HEK293 (cell line): ENCODE measurements around the gene VOPP1.

Experiments
- PRDM4 ChIP-seq: fragments of 450-650 bp; formaldehyde crosslinking; IDR thresholded peaks from 2 replicates; pipeline ENCODE4 v1.5.1; 2017; ENCODE audit warnings: missing biosample characterization, missing genetic modification characterization
- ZNF211 ChIP-seq: fragments of 450-650 bp; formaldehyde crosslinking; IDR thresholded peaks from 2 replicates; pipeline ENCODE4 v1.5.1; 2016; ENCODE audit warnings: low read depth, missing biosample characterization, missing genetic modification characterization
- ZNF830 ChIP-seq: fragments of 450-650 bp; IDR thresholded peaks from 2 replicates; pipeline ENCODE4 v1.5.0; 2018; ENCODE audit warnings: missing biosample characterization, missing genetic modification characterization, low read depth, mild to moderate bottlenecking, moderate library complexity
- TF ChIP-seq, protein P1 (sequence below): fragments of 450-650 bp; formaldehyde crosslinking; IDR thresholded peaks from 2 replicates; pipeline ENCODE4 v1.5.1; 2016; ENCODE audit warnings: missing biosample characterization, missing genetic modification characterization

GRCh38 chr7:55594870-55595269 lies 22.6 kb upstream of the VOPP1 start:
- TF ChIP-seq, protein P1, sequence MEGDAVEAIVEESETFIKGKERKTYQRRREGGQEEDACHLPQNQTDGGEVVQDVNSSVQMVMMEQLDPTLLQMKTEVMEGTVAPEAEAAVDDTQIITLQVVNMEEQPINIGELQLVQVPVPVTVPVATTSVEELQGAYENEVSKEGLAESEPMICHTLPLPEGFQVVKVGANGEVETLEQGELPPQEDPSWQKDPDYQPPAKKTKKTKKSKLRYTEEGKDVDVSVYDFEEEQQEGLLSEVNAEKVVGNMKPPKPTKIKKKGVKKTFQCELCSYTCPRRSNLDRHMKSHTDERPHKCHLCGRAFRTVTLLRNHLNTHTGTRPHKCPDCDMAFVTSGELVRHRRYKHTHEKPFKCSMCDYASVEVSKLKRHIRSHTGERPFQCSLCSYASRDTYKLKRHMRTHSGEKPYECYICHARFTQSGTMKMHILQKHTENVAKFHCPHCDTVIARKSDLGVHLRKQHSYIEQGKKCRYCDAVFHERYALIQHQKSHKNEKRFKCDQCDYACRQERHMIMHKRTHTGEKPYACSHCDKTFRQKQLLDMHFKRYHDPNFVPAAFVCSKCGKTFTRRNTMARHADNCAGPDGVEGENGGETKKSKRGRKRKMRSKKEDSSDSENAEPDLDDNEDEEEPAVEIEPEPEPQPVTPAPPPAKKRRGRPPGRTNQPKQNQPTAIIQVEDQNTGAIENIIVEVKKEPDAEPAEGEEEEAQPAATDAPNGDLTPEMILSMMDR (tag by site-specific recombination) = no peak
- TF ChIP-seq ZNF211 = no peak
- TF ChIP-seq PRDM4 (tag by site-specific recombination) = no peak
- no peak for TF ChIP-seq ZNF830 (tag by site-specific recombination)
